GM13976 (cell line): Measurements from ENCODE around the gene NIPAL3.
"Not testable (repeated sequence)": the region's sequence is repeated elsewhere in the genome, so short reads cannot be mapped to it uniquely, and the experiment has no call there.

Experiments
- DNase-seq: peaks from one replicate; pipeline ENCODE4 v3.0.0; 2012; ENCODE audit warnings: low spot score
- CTCF ChIP-seq: IDR thresholded peaks from 2 replicates; pipeline ENCODE4 v1.5.1; 2012; ENCODE audit warnings: borderline replicate concordance, mild to moderate bottlenecking; ENCODE audit not compliant: insufficient read depth; ENCODE audit errors: extremely low read depth, missing control alignments, control extremely low read depth
- in situ Hi-C: fragments of 300-500 bp; cut with MboI; formaldehyde crosslinking; loops from one replicate; pipeline ENCODE4 v1.12.0; 2022; ENCODE audit warnings: low sequenced_read_pairs, mixed read lengths, inconsistent platforms; ENCODE audit not compliant: unreplicated experiment

NIPAL3 gene

GRCh38 chr1:24505816-24506215 is 90.2 kb downstream of the NIPAL3 start:
- in situ Hi-C loops, result no loop called here
- DNase-seq, result no peak
- no peak for TF ChIP-seq CTCF

GRCh38 chr1:24506691-24507381 is 91.2 kb downstream of the NIPAL3 start:
- in situ Hi-C loops, result no loop called here
- DNase-seq, result no peak
- TF ChIP-seq CTCF, result no peak

GRCh38 chr1:24507405-24507804 is 91.8 kb downstream of the NIPAL3 start:
- in situ Hi-C loops, result no loop called here
- TF ChIP-seq CTCF, result no peak
- no peak for DNase-seq

- in situ Hi-C loops, result no loop called here
- no peak for TF ChIP-seq CTCF
- no peak for DNase-seq
Measured at GRCh38 chr1:24508911-24509310, 93.3 kb downstream of the NIPAL3 start.

GRCh38 chr1:24513706-24514105 is 98.1 kb downstream of the NIPAL3 start:
- no peak for DNase-seq
- TF ChIP-seq CTCF, result no peak
- in situ Hi-C loops, result no loop called here

- DNase-seq, result no peak
- no peak for TF ChIP-seq CTCF
- in situ Hi-C loops, result no loop called here
Measured at GRCh38 chr1:24514946-24515345, 99.3 kb downstream of the NIPAL3 start.

GRCh38 chr1:24515671-24516209 is 100.1 kb downstream of the NIPAL3 start:
- DNase-seq, in situ Hi-C loops: not testable (repeated sequence)
